ENCODE measurements around the gene FRAS1.

DNA sequence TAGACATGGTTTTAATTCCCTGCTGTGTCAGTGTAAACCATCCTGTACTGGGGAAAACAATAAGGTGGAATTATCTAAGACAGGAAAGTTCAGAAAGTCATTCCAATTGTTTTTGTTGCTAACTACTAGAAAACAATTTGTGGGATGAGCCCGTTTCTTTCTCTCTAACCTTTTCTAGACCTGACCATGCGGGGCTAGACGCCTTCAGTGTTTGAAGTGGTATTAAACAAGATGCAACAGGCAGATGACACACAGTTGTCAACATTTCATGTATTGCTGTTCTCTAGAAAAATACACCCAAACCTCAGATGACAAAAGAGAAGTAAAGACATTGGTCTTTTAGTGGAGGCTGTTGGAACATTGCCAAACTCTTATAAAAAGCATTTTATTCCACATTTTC lies 105.7 kb downstream of the FRAS1 start:
- TF ChIP-seq ELF4 (IDR thresholded peaks at IDR 0.05), result no peak
- TF ChIP-seq, protein P1, sequence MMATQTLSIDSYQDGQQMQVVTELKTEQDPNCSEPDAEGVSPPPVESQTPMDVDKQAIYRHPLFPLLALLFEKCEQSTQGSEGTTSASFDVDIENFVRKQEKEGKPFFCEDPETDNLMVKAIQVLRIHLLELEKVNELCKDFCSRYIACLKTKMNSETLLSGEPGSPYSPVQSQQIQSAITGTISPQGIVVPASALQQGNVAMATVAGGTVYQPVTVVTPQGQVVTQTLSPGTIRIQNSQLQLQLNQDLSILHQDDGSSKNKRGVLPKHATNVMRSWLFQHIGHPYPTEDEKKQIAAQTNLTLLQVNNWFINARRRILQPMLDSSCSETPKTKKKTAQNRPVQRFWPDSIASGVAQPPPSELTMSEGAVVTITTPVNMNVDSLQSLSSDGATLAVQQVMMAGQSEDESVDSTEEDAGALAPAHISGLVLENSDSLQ (IDR thresholded peaks at IDR 0.05), result no peak
- TF ChIP-seq FOXA1 (IDR thresholded peaks at IDR 0.05), result no peak

Measured in HEK293T (cell line).